Gastroesophageal sphincter (tissue), 4 donors: ENCODE measurements around the gene ATP10A. TPM values are rescaled to one million over a fixed set of nuclear protein-coding genes. Genes with fewer than 3 reads are reported as not detected.
A peak's percentile ranks its signal among the peaks of the same experiment; 100 is the strongest.

Experiments
- ATAC-seq: fragments of 150-250 bp; one replicate; pipeline ENCODE4 v1.9.1; 2016; ENCODE audit warnings: mild to moderate bottlenecking, moderate library complexity
- H3K27ac ChIP-seq, 4 donors: fragments of 200-600 bp; sonication (generic) in 3 of 4; 1 replicate in 3 of 4; 2 replicates in 1 of 4; pipeline ENCODE4 v1.5.1; 2016 to 2019
- H3K27me3 ChIP-seq: fragments of 200-600 bp; sonication (generic); one replicate; pipeline ENCODE4 v1.5.1; 2019
- H3K36me3 ChIP-seq, 2 donors: fragments of 200-600 bp; sonication (generic); one replicate each; pipeline ENCODE4 v1.5.1; 2019; ENCODE audit warnings: control low read depth in 1 of 2
- H3K4me1 ChIP-seq, 3 donors: fragments of 200-600 bp; sonication (generic); 1 replicate in 2 of 3; 2 replicates in 1 of 3; pipeline ENCODE4 v1.5.1; 2016 to 2019; ENCODE audit warnings: control low read depth in 2 of 3
- H3K4me3 ChIP-seq, 2 donors: fragments of 200-600 bp; sonication (generic); one replicate each; pipeline ENCODE4 v1.5.1; 2019; ENCODE audit warnings: mild to moderate bottlenecking in 1 of 2, moderate library complexity in 1 of 2
- H3K9me3 ChIP-seq, 3 donors: fragments of 200-600 bp; sonication (generic); one replicate each; pipeline ENCODE4 v1.5.1; 2017 to 2019; ENCODE audit warnings: control low read depth in 2 of 3
- EP300 ChIP-seq: sonication (generic); formaldehyde crosslinking; IDR thresholded peaks from one replicate; pipeline ENCODE4 v1.6.1; 2017; ENCODE audit warnings: antibody characterized with exemption, mild to moderate bottlenecking
- POLR2A ChIP-seq, 2 donors: fragments of 450-650 bp; IDR thresholded peaks; one replicate each; pipeline ENCODE4 v1.6.1; 2017; ENCODE audit warnings: antibody characterized with exemption in 2 of 2, mild to moderate bottlenecking in 2 of 2, moderate library complexity in 1 of 2
- POLR2AphosphoS5 ChIP-seq: sonication (generic); formaldehyde crosslinking; IDR thresholded peaks from one replicate; pipeline ENCODE4 v1.6.1; 2017; ENCODE audit warnings: antibody characterized with exemption
- WGBS, 2 donors: methylation state at CpG; one replicate each; pipeline ENCODE4 v1.1.5; 2018; ENCODE audit warnings: low coverage in 1 of 2; 5-methylcytosine and 5-hydroxymethylcytosine counted together
- total RNA-seq, 4 donors: library from RNA; depleted of rRNA; stranded (reverse); fragments of >200 nt; gene quantifications; one replicate each; pipeline ENCODE4 v1.1.0, GENCODE V29; 2016
- TF ChIP-seq, protein P1 (sequence below), 4 experiments: fragments of 200-600 bp in 2 of 4; fragments of 450-650 bp in 2 of 4; sonication (generic) in 1 of 4; IDR thresholded peaks; one replicate each; pipeline ENCODE4 v1.5.1; 2017 to 2019; ENCODE audit warnings: antibody characterized with exemption in 4 of 4, mild to moderate bottlenecking in 2 of 4, moderate library complexity in 2 of 4

ATP10A gene
- total RNA-seq, 4 donors from 2014 or later: 22.9 to 41.8 (median 24.6) TPM

DNA sequence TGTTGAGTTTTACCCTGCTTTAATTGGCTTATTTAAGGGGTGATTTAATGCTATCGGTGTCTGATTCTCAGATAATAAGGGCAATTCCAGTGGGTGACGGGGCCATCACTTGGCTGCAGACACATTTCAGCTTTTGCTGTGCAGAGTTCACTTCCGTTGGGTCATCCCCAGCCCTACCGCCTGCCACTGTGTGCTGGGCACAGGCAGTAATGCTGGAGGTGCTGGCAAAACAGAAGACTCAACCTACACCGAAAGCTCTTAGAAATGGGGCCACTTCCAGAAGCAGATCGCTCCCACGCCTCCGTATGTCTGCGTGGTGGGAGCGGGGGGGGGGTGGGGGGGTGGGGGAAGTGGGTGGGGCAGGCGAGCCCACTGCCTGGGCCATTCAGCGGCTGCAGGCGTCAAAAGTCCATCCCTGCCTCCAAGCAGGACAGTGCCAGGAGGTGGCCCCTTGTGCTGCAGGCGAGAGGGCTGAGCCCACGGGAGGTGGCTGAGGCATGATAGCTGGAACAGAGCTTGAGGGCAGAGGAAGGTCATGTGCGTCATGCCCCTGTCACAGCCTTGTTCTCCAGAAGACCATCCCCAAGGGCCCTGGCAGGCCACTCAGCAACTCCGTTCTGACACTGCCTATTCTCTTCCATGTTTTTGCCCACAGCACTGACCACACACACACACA, 128.3 kb downstream of the ATP10A start:
- Histone ChIP-seq H3K27ac (peak overlapping the region; percentile 80 to 88 (median 83)), H3K36me3 (peaks cover 0 to 22% of the 10 kb centered on the region in 2 donors), H3K27me3 (no peaks in the 10 kb centered on the region), H3K4me1 (peaks cover 15 to 68% (median 26%) of the 10 kb centered on the region in 3 donors), H3K9me3 (no peaks in the 10 kb centered on the region), H3K4me3 (no peak overlapping the region)
- TF ChIP-seq POLR2AphosphoS5 (no peak), POLR2A (IDR thresholded peaks at IDR 0.05) (no peak), EP300 (no peak)
- TF ChIP-seq, protein P1, sequence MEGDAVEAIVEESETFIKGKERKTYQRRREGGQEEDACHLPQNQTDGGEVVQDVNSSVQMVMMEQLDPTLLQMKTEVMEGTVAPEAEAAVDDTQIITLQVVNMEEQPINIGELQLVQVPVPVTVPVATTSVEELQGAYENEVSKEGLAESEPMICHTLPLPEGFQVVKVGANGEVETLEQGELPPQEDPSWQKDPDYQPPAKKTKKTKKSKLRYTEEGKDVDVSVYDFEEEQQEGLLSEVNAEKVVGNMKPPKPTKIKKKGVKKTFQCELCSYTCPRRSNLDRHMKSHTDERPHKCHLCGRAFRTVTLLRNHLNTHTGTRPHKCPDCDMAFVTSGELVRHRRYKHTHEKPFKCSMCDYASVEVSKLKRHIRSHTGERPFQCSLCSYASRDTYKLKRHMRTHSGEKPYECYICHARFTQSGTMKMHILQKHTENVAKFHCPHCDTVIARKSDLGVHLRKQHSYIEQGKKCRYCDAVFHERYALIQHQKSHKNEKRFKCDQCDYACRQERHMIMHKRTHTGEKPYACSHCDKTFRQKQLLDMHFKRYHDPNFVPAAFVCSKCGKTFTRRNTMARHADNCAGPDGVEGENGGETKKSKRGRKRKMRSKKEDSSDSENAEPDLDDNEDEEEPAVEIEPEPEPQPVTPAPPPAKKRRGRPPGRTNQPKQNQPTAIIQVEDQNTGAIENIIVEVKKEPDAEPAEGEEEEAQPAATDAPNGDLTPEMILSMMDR (IDR thresholded peaks at IDR 0.05): no peak
- 87 to 89% methylated on average over 3 to 4 of the region's 17 CpGs for WGBS, 2 donors
- no peak for ATAC-seq

DNA sequence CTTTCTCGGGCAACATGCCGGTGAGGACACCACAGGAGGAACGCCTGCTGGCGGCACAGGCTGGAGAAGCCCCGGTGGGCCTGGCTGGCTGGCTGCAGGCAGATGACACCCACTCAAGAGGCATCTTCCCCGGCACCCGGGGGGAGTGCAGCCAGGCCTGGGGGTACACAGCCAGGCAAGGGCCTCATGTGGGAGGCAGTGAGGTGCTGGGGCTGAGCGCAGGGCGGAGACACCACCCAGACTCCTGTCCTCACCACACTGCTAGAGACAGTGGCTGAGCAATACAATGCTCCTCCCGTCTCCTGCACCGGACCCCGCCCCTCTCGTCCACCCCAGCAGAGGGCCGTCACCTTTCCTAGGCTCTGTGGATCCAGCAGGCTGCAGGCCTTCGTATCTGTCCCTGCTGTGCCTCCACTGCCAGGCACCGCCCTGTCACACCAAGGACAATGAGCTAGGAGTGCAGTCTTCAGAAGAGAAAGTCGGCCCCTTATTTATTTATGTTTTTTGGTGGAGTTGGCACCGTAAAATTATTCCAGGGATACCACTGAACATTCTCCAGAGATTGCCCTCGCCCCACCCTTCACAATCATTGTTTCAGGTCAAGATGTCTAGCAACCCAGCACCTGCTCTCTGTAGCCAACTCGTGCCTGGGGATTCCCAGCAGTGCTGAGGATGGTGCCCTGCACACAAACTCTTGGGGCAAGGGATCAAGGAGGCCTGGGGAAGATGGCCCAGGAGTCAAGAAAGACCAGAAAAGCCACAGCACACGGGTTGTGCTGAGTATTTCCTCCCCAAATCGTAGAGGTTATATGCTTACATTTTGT, 129.1 kb downstream of the ATP10A start:
- ATAC-seq: no peak
- no peak overlapping the region for H3K4me3 ChIP-seq
- TF ChIP-seq, protein P1 (IDR thresholded peaks at IDR 0.05): no peak
- TF ChIP-seq POLR2AphosphoS5 (no peak), EP300 (no peak), POLR2A (IDR thresholded peaks at IDR 0.05) (no peak)
- H3K27ac ChIP-seq: peak overlapping the region in 3 of 4 donors; percentile 80 to 88 (median 82)
- H3K27me3 ChIP-seq: no peaks in the 10 kb centered on the region
- H3K9me3 ChIP-seq: no peaks in the 10 kb centered on the region
- H3K36me3 ChIP-seq: peaks cover 0 to 22% of the 10 kb centered on the region in 2 donors
- WGBS, 2 donors: 96% methylated on average over 5 of the region's 22 CpGs; no CpG with 5 or more reads in 1 of the 2 donors
- H3K4me1 ChIP-seq: peaks cover 15 to 61% (median 26%) of the 10 kb centered on the region in 3 donors

DNA sequence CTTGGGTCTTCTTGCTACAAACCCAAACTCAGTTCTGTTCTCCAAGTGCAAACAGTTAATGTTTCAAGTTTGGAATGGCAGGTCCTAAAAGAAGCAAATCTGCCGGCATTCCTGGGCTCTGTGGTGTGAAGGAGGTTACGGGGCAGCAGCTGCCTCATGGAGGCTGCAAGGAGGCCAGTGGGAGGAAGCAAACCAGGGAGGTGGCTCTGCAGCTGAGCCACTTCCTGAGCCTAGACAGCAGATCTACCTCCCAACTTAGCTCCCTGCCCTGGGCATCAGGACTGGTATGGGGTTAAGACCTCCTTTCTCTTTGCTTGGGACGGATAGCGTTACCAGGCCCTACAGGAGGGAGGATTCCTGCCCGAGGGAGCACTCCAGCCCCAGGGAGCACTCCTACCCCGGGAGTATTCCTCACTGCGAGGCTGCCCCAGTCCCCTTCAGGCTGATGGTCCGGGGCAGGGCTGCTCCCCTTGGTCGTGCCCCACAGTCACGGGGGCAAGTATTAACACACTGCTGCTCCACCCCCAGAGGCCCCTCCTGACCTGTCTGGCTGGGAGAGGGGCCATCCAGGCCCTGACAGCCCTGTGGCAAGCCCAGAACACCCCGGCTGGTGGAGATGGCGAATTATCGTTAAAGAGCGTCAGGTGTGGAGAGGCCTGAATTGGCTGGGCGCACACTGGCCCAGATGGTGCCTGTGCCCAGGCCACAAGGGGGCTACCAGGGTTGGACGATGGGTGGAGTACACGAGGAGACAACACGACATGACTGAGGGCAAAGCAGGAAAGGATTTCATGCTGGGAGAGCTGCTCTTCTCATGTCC, 129.9 kb downstream of the ATP10A start:
- Histone ChIP-seq H3K4me1 (peaks cover 15 to 53% (median 23%) of the 10 kb centered on the region in 3 donors), H3K4me3 (no peak overlapping the region), H3K27me3 (no peaks in the 10 kb centered on the region), H3K36me3 (peaks cover 0 to 22% of the 10 kb centered on the region in 2 donors), H3K9me3 (no peaks in the 10 kb centered on the region), H3K27ac (peak overlapping the region in 2 of 4 donors; percentile 35 to 80)
- no peak for TF ChIP-seq EP300
- TF ChIP-seq, protein P1 (IDR thresholded peaks at IDR 0.05): no peak
- no peak for ATAC-seq
- WGBS, 2 donors: 68% methylated on average over 4 of the region's 18 CpGs; no CpG with 5 or more reads in 1 of the 2 donors

DNA sequence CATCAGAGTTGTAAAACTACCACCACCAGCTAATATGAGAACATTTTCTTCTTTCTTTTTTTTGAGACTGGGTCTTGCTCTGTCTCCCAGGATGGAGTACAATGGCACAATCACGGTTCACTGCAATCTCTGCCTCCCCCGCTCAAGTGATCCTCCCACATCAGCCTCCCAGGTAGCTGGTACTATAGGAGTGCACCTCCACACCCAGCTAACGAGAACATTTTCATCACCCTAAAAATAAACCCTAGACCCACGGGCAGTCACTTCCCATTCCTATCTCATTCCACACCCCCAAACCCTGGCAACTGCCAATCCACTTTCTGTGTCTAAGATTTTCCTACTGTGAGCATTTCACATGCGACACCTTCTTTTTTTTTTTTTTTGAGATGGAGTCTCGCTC, 130.9 kb downstream of the ATP10A start:
- Histone ChIP-seq H3K4me1 (peaks cover 8 to 42% (median 15%) of the 10 kb centered on the region in 3 donors), H3K4me3 (no peak overlapping the region), H3K27me3 (no peaks in the 10 kb centered on the region), H3K9me3 (no peaks in the 10 kb centered on the region), H3K36me3 (peaks cover 0 to 22% of the 10 kb centered on the region in 2 donors), H3K27ac (no peak overlapping the region)
- WGBS, 2 donors: 82 to 90% methylated on average over 4 to 5 of the region's 6 CpGs
- TF ChIP-seq, protein P1 (IDR thresholded peaks at IDR 0.05): no peak
- TF ChIP-seq POLR2A (IDR thresholded peaks at IDR 0.05) (no peak), EP300 (no peak), POLR2AphosphoS5 (no peak)
- no peak for ATAC-seq
